GM18951 (cell line): ENCODE data around the gene MTMR1.

Source experiments
- POLR2A ChIP-seq: IDR thresholded peaks from 4 replicates; pipeline ENCODE4 v1.6.1; 2011; ENCODE audit warnings: mild to moderate bottlenecking; ENCODE audit not compliant: insufficient read length, insufficient read depth; ENCODE audit errors: extremely low read depth
- in situ Hi-C: fragments of 300-500 bp; cut with MboI; formaldehyde crosslinking; loops from one replicate; pipeline ENCODE4 v1.12.0; 2022; ENCODE audit warnings: low sequenced_read_pairs, mixed read lengths, inconsistent platforms; ENCODE audit not compliant: unreplicated experiment

The MTMR1 gene

DNA sequence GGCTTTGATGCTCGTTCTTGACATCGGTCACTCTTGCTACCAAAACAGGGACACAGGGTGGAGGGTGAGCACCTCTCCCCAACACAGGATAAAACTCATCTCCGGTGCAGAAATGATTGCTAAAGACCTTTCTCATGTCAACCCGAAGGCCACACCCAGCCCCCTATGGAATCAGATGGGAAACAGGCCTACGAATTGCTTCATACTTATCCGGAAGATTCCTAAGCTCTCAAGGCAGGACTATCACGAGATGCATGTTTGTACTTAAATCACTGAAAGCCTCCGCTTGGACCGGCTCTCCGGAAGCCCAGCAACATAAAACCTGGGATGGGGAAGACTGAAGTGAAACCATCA lies 74.9 kb downstream of the MTMR1 start:
- in situ Hi-C loops: loop anchor here (25.0 kb wide), 1 partner anchor 219 kb away; the partner anchor contains the start of gene HMGB3
- no peak for TF ChIP-seq POLR2A

DNA sequence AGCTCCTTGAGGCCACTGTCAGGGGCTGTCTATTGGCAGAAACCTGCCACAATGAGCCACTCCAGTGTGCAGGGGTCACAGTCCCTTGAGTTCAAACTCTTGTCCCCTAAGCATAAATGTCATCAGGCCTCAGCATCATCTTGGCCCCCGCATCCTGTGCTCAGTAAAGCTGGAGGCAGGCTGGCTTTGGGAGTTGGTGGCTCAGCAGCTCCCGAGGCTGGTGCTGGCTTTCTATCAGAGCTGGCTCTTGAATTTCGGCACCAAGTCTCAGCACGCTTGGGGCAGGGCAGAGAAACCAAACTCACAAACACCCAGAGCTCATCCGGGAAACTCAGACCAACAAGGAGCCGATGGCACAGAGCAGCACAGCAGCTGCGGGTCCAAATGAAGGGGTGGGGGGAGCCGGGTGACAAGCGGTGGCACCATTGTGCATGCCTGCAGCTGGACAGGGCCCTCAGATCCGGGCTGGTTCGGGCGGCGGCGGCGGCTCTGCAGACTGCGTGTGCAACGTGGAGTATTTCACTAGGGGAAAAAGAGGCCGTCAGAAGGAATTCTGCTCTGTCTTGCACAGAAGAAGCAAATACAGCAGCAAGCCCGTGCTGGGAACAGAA lies 75.5 kb downstream of the MTMR1 start:
- no peak for TF ChIP-seq POLR2A
- in situ Hi-C loops: loop anchor here (25.0 kb wide), 1 partner anchor 219 kb away; the partner anchor contains the start of gene HMGB3

- in situ Hi-C loops: loop anchor here (25.0 kb wide), 1 partner anchor 218 kb away; the partner anchor contains the start of gene HMGB3
- TF ChIP-seq POLR2A: no peak
Measured at GRCh38 chrX:150769408-150769807, 76.2 kb downstream of the MTMR1 start.

DNA sequence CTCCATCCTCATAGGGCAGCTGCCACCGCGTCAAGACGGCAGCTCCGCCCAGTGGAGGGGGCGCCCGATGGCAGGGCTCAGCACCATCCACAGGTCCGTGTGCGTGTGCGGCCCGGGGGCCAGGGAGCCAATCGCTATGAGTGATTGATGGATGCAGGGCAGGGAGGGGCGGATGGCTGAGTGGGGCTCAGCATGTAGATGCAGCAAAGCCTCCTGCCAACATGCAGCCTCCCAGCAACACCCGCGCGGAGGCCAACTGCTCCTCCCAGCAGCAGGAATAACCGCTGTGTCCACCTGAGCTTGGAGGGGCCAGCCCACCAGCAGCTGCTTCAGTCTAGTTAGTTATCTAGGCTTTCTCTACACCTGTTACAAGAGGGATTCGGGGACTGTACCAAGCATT lies 77.4 kb downstream of the MTMR1 start:
- in situ Hi-C loops: loop anchor here (10.0 to 25.0 kb wide), 2 partner anchors 217 to 314 kb away; partner anchors contain the start of gene HMGB3

GRCh38 chrX:150771116-150771515 lies 77.9 kb downstream of the MTMR1 start:
- TF ChIP-seq POLR2A: no peak
- in situ Hi-C loops: loop anchor here (10.0 to 25.0 kb wide), 2 partner anchors 216 to 314 kb away; partner anchors contain the start of gene HMGB3

More for the DNA sequence above, 77.4 kb downstream of the MTMR1 start:
- TF ChIP-seq POLR2A: no peak

DNA sequence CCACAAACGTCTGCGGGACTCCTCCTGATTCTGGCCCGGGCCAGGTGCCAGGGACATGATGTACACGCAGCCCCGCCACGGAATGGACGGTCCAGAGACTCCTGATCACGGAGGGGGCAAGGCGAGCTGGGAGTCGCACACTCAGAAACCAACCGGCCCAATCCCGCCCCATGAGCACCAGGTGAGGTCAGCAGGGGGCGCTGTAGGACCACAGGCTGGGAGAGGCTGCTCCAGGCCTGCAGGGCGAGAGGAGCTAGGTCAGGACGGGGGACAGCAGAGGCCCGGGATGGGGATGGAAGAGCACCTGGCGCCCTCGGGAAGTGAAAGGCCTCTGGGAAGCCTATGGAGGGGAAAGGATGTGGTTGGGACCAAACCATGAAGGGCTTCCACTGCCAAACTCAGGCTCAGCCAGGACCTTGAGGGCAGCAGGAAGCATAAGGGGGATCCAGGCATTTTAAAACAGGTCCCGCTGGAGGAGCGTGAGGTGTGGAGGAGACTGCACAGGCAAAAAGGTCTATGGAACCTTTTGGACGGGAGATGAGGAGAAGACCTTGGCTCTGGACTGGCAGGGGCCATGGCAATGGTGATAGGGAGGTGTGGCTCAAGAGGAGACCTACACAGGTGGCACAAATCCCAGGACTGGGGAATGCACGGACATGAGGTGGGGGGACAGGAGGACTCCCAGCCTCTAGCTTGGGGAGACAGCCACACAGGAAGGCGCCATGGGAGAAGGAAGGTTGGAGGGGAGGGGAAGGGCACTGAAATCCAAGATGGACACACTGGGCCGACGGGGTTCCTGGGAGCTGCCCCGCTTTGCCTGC lies 79.2 kb downstream of the MTMR1 start:
- in situ Hi-C loops: loop anchor here (10.0 to 25.0 kb wide), 2 partner anchors 215 to 312 kb away; partner anchors contain the start of gene HMGB3
- no peak for TF ChIP-seq POLR2A

GRCh38 chrX:150773117-150773516 lies 79.9 kb downstream of the MTMR1 start:
- in situ Hi-C loops: loop anchor here (10.0 to 25.0 kb wide), 2 partner anchors 214 to 312 kb away; partner anchors contain the start of gene HMGB3
- TF ChIP-seq POLR2A: no peak

- in situ Hi-C loops: loop anchor here (10.0 to 25.0 kb wide), 2 partner anchors 214 to 311 kb away; partner anchors contain the start of gene HMGB3
- no peak for TF ChIP-seq POLR2A
Measured at GRCh38 chrX:150773634-150774033, 80.4 kb downstream of the MTMR1 start.

DNA sequence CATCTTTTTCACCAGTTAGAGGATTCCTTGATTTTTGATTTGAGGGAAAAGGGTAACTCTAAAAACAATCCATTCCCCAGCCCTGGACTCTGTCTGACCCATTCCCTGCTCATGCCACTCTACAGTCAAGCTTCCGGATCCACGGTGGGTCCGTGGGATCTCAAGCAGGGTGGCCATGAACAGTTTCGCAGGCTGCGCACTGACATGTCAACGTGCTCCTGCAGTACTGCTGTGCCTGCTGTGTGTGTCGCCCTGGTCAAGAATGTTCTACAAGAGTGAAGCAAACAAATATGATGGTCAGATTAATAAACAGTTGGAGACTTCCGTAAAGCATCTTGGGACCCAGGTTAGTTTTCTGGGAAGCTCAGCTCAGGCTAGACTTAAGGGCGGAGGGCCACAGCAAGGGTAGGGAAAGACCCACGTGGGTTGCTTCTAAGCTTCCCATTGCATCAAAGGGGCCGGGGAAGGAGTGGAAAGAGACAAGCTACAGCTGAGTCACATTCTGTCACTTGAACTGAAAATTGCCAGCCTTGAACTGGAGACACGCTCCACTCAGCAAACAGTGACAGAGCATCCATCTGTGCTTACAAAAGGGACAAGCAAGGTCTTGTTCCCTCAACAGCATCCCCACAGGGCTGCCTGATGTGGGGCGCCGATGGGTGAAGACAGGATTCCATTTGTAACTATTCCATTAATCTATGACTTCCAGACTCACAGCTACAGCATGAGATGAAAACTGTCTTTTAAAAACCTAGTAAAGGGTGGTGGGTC lies 81.8 kb downstream of the MTMR1 start:
- in situ Hi-C loops: loop anchor here (10.0 to 25.0 kb wide), 2 partner anchors 212 to 310 kb away; partner anchors contain the start of gene HMGB3
- no peak for TF ChIP-seq POLR2A

GRCh38 chrX:150775569-150776350 lies 82.6 kb downstream of the MTMR1 start:
- in situ Hi-C loops: loop anchor here (10.0 kb wide), 1 partner anchor 309 kb away; no protein-coding TSS in a partner anchor

GRCh38 chrX:150777328-150777992 lies 84.3 kb downstream of the MTMR1 start:
- in situ Hi-C loops: loop anchor here (10.0 kb wide), 1 partner anchor 307 kb away; no protein-coding TSS in a partner anchor
- TF ChIP-seq POLR2A: no peak

More at GRCh38 chrX:150775569-150776350, 82.6 kb downstream of the MTMR1 start:
- TF ChIP-seq POLR2A: no peak
